ENCODE results near the gene PTPN7.
"Not testable (repeated sequence)": the region's sequence is repeated elsewhere in the genome, so short reads cannot be mapped to it uniquely, and the experiment has no call there.

The PTPN7 gene

GRCh38 chr1:202160377-202160940 is at the start of gene PTPN7:
PTPN7 (minus strand) TSS chr1:202160602; CDS start chr1:202159402, 1,200 bp downstream.
- DNase-seq: peak; percentile 76

- no peak for DNase-seq
Observed at GRCh38 chr1:202208351-202208857, 48.0 kb upstream of the PTPN7 start.

- DNase-seq: no peak
Observed at GRCh38 chr1:202207292-202207691, 46.9 kb upstream of the PTPN7 start.

- DNase-seq: no peak
Observed at GRCh38 chr1:202205523-202206190, 45.3 kb upstream of the PTPN7 start.

GRCh38 chr1:202204065-202204464 is 43.7 kb upstream of the PTPN7 start:
- DNase-seq: no peak

GRCh38 chr1:202203238-202204039 is 43.0 kb upstream of the PTPN7 start:
- DNase-seq: no peak

GRCh38 chr1:202202500-202203168 is 42.2 kb upstream of the PTPN7 start:
- no peak for DNase-seq

- DNase-seq: no peak
Observed at GRCh38 chr1:202201971-202202370, 41.6 kb upstream of the PTPN7 start.

- no peak for DNase-seq
Observed at GRCh38 chr1:202201266-202201665, 40.9 kb upstream of the PTPN7 start.

- no peak for DNase-seq
Observed at GRCh38 chr1:202200669-202201068, 40.3 kb upstream of the PTPN7 start.

GRCh38 chr1:202200112-202200548 is 39.7 kb upstream of the PTPN7 start:
- DNase-seq: no peak

- DNase-seq: no peak
Observed at GRCh38 chr1:202199040-202199889, 38.9 kb upstream of the PTPN7 start.

- DNase-seq: no peak
Observed at GRCh38 chr1:202198366-202198724, 37.9 kb upstream of the PTPN7 start.

GRCh38 chr1:202197653-202198365 is 37.4 kb upstream of the PTPN7 start:
- no peak for DNase-seq

- no peak for DNase-seq
Observed at GRCh38 chr1:202194328-202194648, 33.9 kb upstream of the PTPN7 start.

- no peak for DNase-seq
Observed at GRCh38 chr1:202193614-202194327, 33.4 kb upstream of the PTPN7 start, which contains the start of gene LGR6. LGR6 (plus strand) TSS chr1:202193799; CDS start chr1:202193990, 191 bp downstream.

- no peak for DNase-seq
Observed at GRCh38 chr1:202192770-202193613, 32.6 kb upstream of the PTPN7 start.

- not testable (repeated sequence) for DNase-seq
Observed at GRCh38 chr1:202191391-202191790, 31.0 kb upstream of the PTPN7 start.

GRCh38 chr1:202189918-202190715 is 29.7 kb upstream of the PTPN7 start:
- DNase-seq: no peak
